Upper lobe of right lung (tissue), 1 donor: Measurements from ENCODE around the gene TEK. TPM values are rescaled to one million over a fixed set of nuclear protein-coding genes. Genes with fewer than 3 reads are reported as not detected.

Experiments used
- ATAC-seq: fragments of 200-7000 bp; cut with Tn5 transposase; one replicate; pipeline ENCODE4 v1.9.1; 2020; ENCODE audit warnings: mild to moderate bottlenecking, moderate library complexity
- DNase-seq: peaks from one replicate; pipeline ENCODE4 v3.0.0-alpha.2; 2020
- H3K27ac ChIP-seq: fragments of 200-600 bp; one replicate; pipeline ENCODE4 v1.8.0; 2022
- H3K27me3 ChIP-seq: fragments of 200-600 bp; one replicate; pipeline ENCODE4 v1.8.0; 2022; ENCODE audit warnings: mild to moderate bottlenecking
- H3K36me3 ChIP-seq: fragments of 200-600 bp; one replicate; pipeline ENCODE4 v1.8.0; 2022
- H3K4me1 ChIP-seq: fragments of 200-600 bp; one replicate; pipeline ENCODE4 v1.8.0; 2022
- H3K4me3 ChIP-seq: fragments of 200-600 bp; one replicate; pipeline ENCODE4 v1.8.0; 2022; ENCODE audit warnings: mild to moderate bottlenecking
- H3K9me3 ChIP-seq: fragments of 200-600 bp; one replicate; pipeline ENCODE4 v1.8.0; 2022
- CTCF ChIP-seq: fragments of 200-600 bp; IDR thresholded peaks from one replicate; pipeline ENCODE4 v1.8.0; 2022; ENCODE audit warnings: antibody characterized with exemption
- intact Hi-C: fragments of 100-400 bp; cut with DNase I; formaldehyde crosslinking; loops from one replicate; pipeline ENCODE4 v1.11.0; 2022
- total RNA-seq: library from RNA; stranded (reverse); fragmentation: NEBNext Ultra II Directional; extraction: Animal tissue kit (Norgen Biotek cat#: 25700); gene quantifications from one replicate; pipeline ENCODE4 v1.2.1, GENCODE V29; 2021
- donor health status: DM: no; HTN: yes; CAD: no; lungs with severe emphysema.

The TEK gene
- total RNA-seq, 1 donor from 2014 or later, result 65.6 TPM

- no peaks in the 10 kb centered on the region for H3K9me3 ChIP-seq
- H3K36me3 ChIP-seq, result no peaks in the 10 kb centered on the region
- ATAC-seq, result no peak
- no peak for DNase-seq
- peaks cover 10% of the 10 kb centered on the region for H3K4me1 ChIP-seq
- no peak overlapping the region for H3K4me3 ChIP-seq
- H3K27me3 ChIP-seq, result no peaks in the 10 kb centered on the region
- H3K27ac ChIP-seq, result no peak overlapping the region
- TF ChIP-seq CTCF, result no peak
- intact Hi-C loops, result no loop called here
These were observed 73.4 kb downstream of the TEK start for GRCh38 chr9:27182421-27182820.

- intact Hi-C loops, result no loop called here
- Histone ChIP-seq H3K27me3 (no peaks in the 10 kb centered on the region), H3K4me1 (peaks cover 10% of the 10 kb centered on the region), H3K4me3 (no peak overlapping the region), H3K27ac (no peak overlapping the region), H3K9me3 (no peaks in the 10 kb centered on the region), H3K36me3 (no peaks in the 10 kb centered on the region)
- DNase-seq (no peak), ATAC-seq (no peak)
- no peak for TF ChIP-seq CTCF
These were observed 74.1 kb downstream of the TEK start for GRCh38 chr9:27183131-27183530.

- Histone ChIP-seq H3K36me3 (no peaks in the 10 kb centered on the region), H3K27me3 (no peaks in the 10 kb centered on the region), H3K9me3 (no peaks in the 10 kb centered on the region), H3K4me3 (no peak overlapping the region), H3K27ac (no peak overlapping the region), H3K4me1 (peaks cover 10% of the 10 kb centered on the region)
- ATAC-seq (peak; percentile 64), DNase-seq (no peak)
- no peak for TF ChIP-seq CTCF
- intact Hi-C loops, result no loop called here
These were observed 74.7 kb downstream of the TEK start for GRCh38 chr9:27183701-27184100.

- DNase-seq (no peak), ATAC-seq (peak; percentile 42)
- Histone ChIP-seq H3K9me3 (no peaks in the 10 kb centered on the region), H3K27me3 (no peaks in the 10 kb centered on the region), H3K27ac (no peak overlapping the region), H3K36me3 (no peaks in the 10 kb centered on the region), H3K4me3 (no peak overlapping the region), H3K4me1 (peaks cover 10% of the 10 kb centered on the region)
- TF ChIP-seq CTCF, result no peak
- intact Hi-C loops, result no loop called here
These were observed 75.7 kb downstream of the TEK start for GRCh38 chr9:27184556-27185351.

- Histone ChIP-seq H3K4me3 (no peak overlapping the region), H3K27ac (no peak overlapping the region), H3K4me1 (peaks cover 10% of the 10 kb centered on the region), H3K9me3 (no peaks in the 10 kb centered on the region), H3K36me3 (no peaks in the 10 kb centered on the region), H3K27me3 (no peaks in the 10 kb centered on the region)
- no peak for TF ChIP-seq CTCF
- intact Hi-C loops, result no loop called here
- ATAC-seq (no peak), DNase-seq (no peak)
These were observed 79.4 kb downstream of the TEK start for GRCh38 chr9:27188426-27188825.
